IPS DF 6.9 (cell line): ENCODE results near the gene CFAP157.

ENCODE experiments used
- DNase-seq: peaks from one replicate; pipeline ENCODE4 v3.0.0-alpha.2; 2013; ENCODE audit warnings: low read depth, low spot score
- H3K27ac ChIP-seq: one replicate; pipeline ENCODE4 v1.5.1; 2013; ENCODE audit warnings: low read length, control low read depth
- H3K27me3 ChIP-seq: 2 replicates; pipeline ENCODE4 v1.6.1; 2013; ENCODE audit warnings: mild to moderate bottlenecking, low read length; ENCODE audit not compliant: control insufficient read depth, insufficient read depth
- H3K36me3 ChIP-seq: 2 replicates; pipeline ENCODE4 v1.6.1; 2013; ENCODE audit warnings: low read length; ENCODE audit not compliant: control insufficient read depth, insufficient read depth
- H3K4me1 ChIP-seq: 2 replicates; pipeline ENCODE4 v1.6.1; 2013; ENCODE audit warnings: low read length; ENCODE audit not compliant: control insufficient read depth, insufficient read depth
- H3K4me3 ChIP-seq: 2 replicates; pipeline ENCODE4 v1.5.1; 2013; ENCODE audit warnings: mild to moderate bottlenecking, low read length
- H3K9me3 ChIP-seq: 2 replicates; pipeline ENCODE4 v1.6.1; 2013; ENCODE audit warnings: low read length, inconsistent platforms; ENCODE audit not compliant: control insufficient read depth, insufficient read depth
- WGBS: extraction: QIAGEN DNeasy Blood & Tissue Kit; methylation state at CpG from one replicate; pipeline ENCODE4 v1.1.7; 2013; ENCODE audit warnings: mixed read lengths, missing lambda C conversion rate; ENCODE audit not compliant: insufficient read length, insufficient coverage; 5-methylcytosine and 5-hydroxymethylcytosine counted together

CFAP157 gene

GRCh38 chr9:127724012-127724411 is 17.2 kb downstream of the CFAP157 start:
- H3K9me3 ChIP-seq, result no peaks in the 10 kb centered on the region
- H3K4me3 ChIP-seq, result no peak overlapping the region
- H3K27ac ChIP-seq, result no peak overlapping the region
- no CpG with 5 or more reads among the region's 23 CpGs for WGBS
- H3K4me1 ChIP-seq, result no peaks in the 10 kb centered on the region
- no peaks in the 10 kb centered on the region for H3K36me3 ChIP-seq
- DNase-seq, result no peak
- no peaks in the 10 kb centered on the region for H3K27me3 ChIP-seq

GRCh38 chr9:127726871-127727270 is 20.1 kb downstream of the CFAP157 start:
- Histone ChIP-seq H3K27me3 (no peaks in the 10 kb centered on the region), H3K9me3 (no peaks in the 10 kb centered on the region)

GRCh38 chr9:127728808-127729207 is 22.0 kb downstream of the CFAP157 start:
- no peaks in the 10 kb centered on the region for H3K27me3 ChIP-seq
- no peak overlapping the region for H3K4me3 ChIP-seq
- WGBS, result no CpG with 5 or more reads among the region's 8 CpGs
- no peaks in the 10 kb centered on the region; the same call in 1 of the 2 replicates for H3K4me1 ChIP-seq
- H3K27ac ChIP-seq, result no peak overlapping the region
- H3K9me3 ChIP-seq, result no peaks in the 10 kb centered on the region
- no peaks in the 10 kb centered on the region for H3K36me3 ChIP-seq
- DNase-seq, result no peak

More at GRCh38 chr9:127726871-127727270, 20.1 kb downstream of the CFAP157 start:
- WGBS, result no CpG with 5 or more reads among the region's 8 CpGs
- H3K36me3 ChIP-seq, result no peaks in the 10 kb centered on the region
- no peak overlapping the region for H3K4me3 ChIP-seq
- H3K27ac ChIP-seq, result no peak overlapping the region
- no peak for DNase-seq
- no peaks in the 10 kb centered on the region for H3K4me1 ChIP-seq

GRCh38 chr9:127729522-127730256 is 22.9 kb downstream of the CFAP157 start:
- H3K4me1 ChIP-seq, result peaks cover 6% of the 10 kb centered on the region
- WGBS, result no CpG with 5 or more reads among the region's 18 CpGs

GRCh38 chr9:127730262-127730661 is 23.5 kb downstream of the CFAP157 start:
- no peaks in the 10 kb centered on the region for H3K9me3 ChIP-seq
- no peak overlapping the region for H3K4me3 ChIP-seq
- no peak for DNase-seq
- peaks cover 6% of the 10 kb centered on the region for H3K4me1 ChIP-seq
- no peaks in the 10 kb centered on the region for H3K27me3 ChIP-seq
- no peaks in the 10 kb centered on the region for H3K36me3 ChIP-seq
- WGBS, result no CpG with 5 or more reads among the region's 9 CpGs
- H3K27ac ChIP-seq, result no peak overlapping the region

More at GRCh38 chr9:127729522-127730256, 22.9 kb downstream of the CFAP157 start:
- DNase-seq, result no peak
- Histone ChIP-seq H3K36me3 (no peaks in the 10 kb centered on the region), H3K27ac (no peak overlapping the region), H3K9me3 (no peaks in the 10 kb centered on the region), H3K4me3 (no peak overlapping the region), H3K27me3 (no peaks in the 10 kb centered on the region)

- Histone ChIP-seq H3K27me3 (no peaks in the 10 kb centered on the region), H3K27ac (no peak overlapping the region), H3K4me3 (no peak overlapping the region), H3K36me3 (no peaks in the 10 kb centered on the region), H3K4me1 (peaks cover 6% of the 10 kb centered on the region), H3K9me3 (no peaks in the 10 kb centered on the region)
- no CpG with 5 or more reads among the region's 9 CpGs for WGBS
- DNase-seq, result no peak
These were observed 24.1 kb downstream of the CFAP157 start for GRCh38 chr9:127730799-127731410.

GRCh38 chr9:127731938-127732337 is 25.1 kb downstream of the CFAP157 start:
- H3K27ac ChIP-seq, result no peak overlapping the region
- no peaks in the 10 kb centered on the region for H3K27me3 ChIP-seq
- no peaks in the 10 kb centered on the region for H3K9me3 ChIP-seq
- H3K4me1 ChIP-seq, result peaks cover 6% of the 10 kb centered on the region
- H3K36me3 ChIP-seq, result no peaks in the 10 kb centered on the region
- no peak for DNase-seq
- H3K4me3 ChIP-seq, result no peak overlapping the region
- no CpG with 5 or more reads among the region's 16 CpGs for WGBS

GRCh38 chr9:127732444-127732843 is 25.7 kb downstream of the CFAP157 start:
- Histone ChIP-seq H3K27me3 (no peaks in the 10 kb centered on the region), H3K4me1 (peaks cover 6% of the 10 kb centered on the region), H3K9me3 (no peaks in the 10 kb centered on the region), H3K27ac (no peak overlapping the region), H3K36me3 (no peaks in the 10 kb centered on the region), H3K4me3 (no peak overlapping the region)
- WGBS, result no CpG with 5 or more reads among the region's 21 CpGs
- DNase-seq, result no peak

- H3K9me3 ChIP-seq, result no peaks in the 10 kb centered on the region
- H3K4me1 ChIP-seq, result peaks cover 6% of the 10 kb centered on the region
- H3K27ac ChIP-seq, result no peak overlapping the region
- no peak for DNase-seq
- no peaks in the 10 kb centered on the region for H3K27me3 ChIP-seq
- no peaks in the 10 kb centered on the region for H3K36me3 ChIP-seq
- WGBS, result no CpG with 5 or more reads among the region's 2 CpGs
- no peak overlapping the region for H3K4me3 ChIP-seq
These were observed 26.8 kb downstream of the CFAP157 start for GRCh38 chr9:127733614-127734013.

- no peak overlapping the region for H3K27ac ChIP-seq
- no peaks in the 10 kb centered on the region for H3K36me3 ChIP-seq
- H3K27me3 ChIP-seq, result no peaks in the 10 kb centered on the region
- DNase-seq, result no peak
- H3K4me3 ChIP-seq, result no peak overlapping the region; the same call in 1 of the 2 replicates
- no CpG with 5 or more reads among the region's 22 CpGs for WGBS
- H3K4me1 ChIP-seq, result peaks cover 6% of the 10 kb centered on the region
- no peaks in the 10 kb centered on the region for H3K9me3 ChIP-seq
These were observed 27.5 kb downstream of the CFAP157 start for GRCh38 chr9:127734247-127734746.
